Activated naive CD8-positive, alpha-beta T cell treated with anti-CD3 and anti-CD28 coated beads, Interleukin-2, amount 50 U/mL, for 24 hours (primary cell): ENCODE measurements around the gene TMEM167A.

Experiments
- ATAC-seq: fragments of 150-1000 bp; cut with Tn5 transposase; one replicate; pipeline ENCODE4 v1.10.0; 2021
- DNase-seq: peaks from one replicate; pipeline ENCODE4 v3.0.0; 2021
- H3K27ac Mint-ChIP-seq: one replicate; pipeline ENCODE4 v1.8.0; 2021; ENCODE audit warnings: mild to moderate bottlenecking, mixed read lengths
- H3K27me3 Mint-ChIP-seq: one replicate; pipeline ENCODE4 v1.8.0; 2021; ENCODE audit warnings: mixed read lengths
- H3K36me3 Mint-ChIP-seq: one replicate; pipeline ENCODE4 v1.8.0; 2021; ENCODE audit warnings: low read depth, mixed read lengths
- H3K4me1 Mint-ChIP-seq: one replicate; pipeline ENCODE4 v1.8.0; 2021; ENCODE audit warnings: mixed read lengths
- H3K4me3 Mint-ChIP-seq: one replicate; pipeline ENCODE4 v1.8.0; 2021; ENCODE audit warnings: mild to moderate bottlenecking, moderate library complexity, mixed read lengths
- H3K9me3 Mint-ChIP-seq: one replicate; pipeline ENCODE4 v1.8.0; 2021; ENCODE audit warnings: mixed read lengths

TMEM167A gene

GRCh38 chr5:83097689-83098231 is 20.6 kb upstream of the TMEM167A start:
- Mint-ChIP-seq H3K9me3 (peaks cover 16% of the 10 kb centered on the region), H3K27me3 (no peaks in the 10 kb centered on the region)
- no peak for DNase-seq

GRCh38 chr5:83096660-83097339 is 19.6 kb upstream of the TMEM167A start:
- Mint-ChIP-seq H3K27ac (no peak overlapping the region), H3K4me1 (peaks cover 18% of the 10 kb centered on the region), H3K36me3 (peaks cover 28% of the 10 kb centered on the region), H3K9me3 (peaks cover 23% of the 10 kb centered on the region), H3K27me3 (no peaks in the 10 kb centered on the region), H3K4me3 (no peak overlapping the region)
- no peak for ATAC-seq
- no peak for DNase-seq

More at GRCh38 chr5:83097689-83098231, 20.6 kb upstream of the TMEM167A start:
- H3K36me3 Mint-ChIP-seq, result peaks cover 19% of the 10 kb centered on the region
- H3K27ac Mint-ChIP-seq, result no peak overlapping the region
- H3K4me3 Mint-ChIP-seq, result no peak overlapping the region
- no peak for ATAC-seq
- H3K4me1 Mint-ChIP-seq, result peaks cover 9% of the 10 kb centered on the region

GRCh38 chr5:83095957-83096539 is 18.9 kb upstream of the TMEM167A start:
- Mint-ChIP-seq H3K27me3 (no peaks in the 10 kb centered on the region), H3K4me1 (peaks cover 25% of the 10 kb centered on the region), H3K4me3 (no peak overlapping the region), H3K36me3 (peaks cover 28% of the 10 kb centered on the region), H3K9me3 (peaks cover 27% of the 10 kb centered on the region), H3K27ac (no peak overlapping the region)
- ATAC-seq (no peak), DNase-seq (no peak)

- Mint-ChIP-seq H3K4me1 (peaks cover 25% of the 10 kb centered on the region), H3K27me3 (no peaks in the 10 kb centered on the region), H3K36me3 (peaks cover 29% of the 10 kb centered on the region), H3K9me3 (peaks cover 30% of the 10 kb centered on the region), H3K27ac (no peak overlapping the region), H3K4me3 (no peak overlapping the region)
- ATAC-seq, result no peak
- no peak for DNase-seq
These were observed 18.2 kb upstream of the TMEM167A start for GRCh38 chr5:83095163-83095956.

GRCh38 chr5:83093692-83094091 is 16.5 kb upstream of the TMEM167A start:
- Mint-ChIP-seq H3K27me3 (no peaks in the 10 kb centered on the region), H3K27ac (no peak overlapping the region), H3K4me1 (peaks cover 25% of the 10 kb centered on the region), H3K9me3 (peaks cover 33% of the 10 kb centered on the region), H3K36me3 (peaks cover 34% of the 10 kb centered on the region), H3K4me3 (no peak overlapping the region)
- no peak for DNase-seq
- no peak for ATAC-seq

- Mint-ChIP-seq H3K36me3 (peaks cover 34% of the 10 kb centered on the region), H3K27ac (peak overlapping the region; percentile 36), H3K4me1 (peaks cover 23% of the 10 kb centered on the region), H3K27me3 (no peaks in the 10 kb centered on the region), H3K4me3 (no peak overlapping the region), H3K9me3 (peaks cover 33% of the 10 kb centered on the region)
- DNase-seq (no peak), ATAC-seq (no peak)
These were observed 15.4 kb upstream of the TMEM167A start for GRCh38 chr5:83092619-83093018.

GRCh38 chr5:83090169-83090568 is 13.0 kb upstream of the TMEM167A start:
- H3K4me1 Mint-ChIP-seq, result peaks cover 22% of the 10 kb centered on the region
- ATAC-seq (no peak), DNase-seq (no peak)
- peaks cover 33% of the 10 kb centered on the region for H3K9me3 Mint-ChIP-seq
- H3K4me3 Mint-ChIP-seq, result no peak overlapping the region
- H3K36me3 Mint-ChIP-seq, result peaks cover 30% of the 10 kb centered on the region
- H3K27ac Mint-ChIP-seq, result no peak overlapping the region
- peaks cover 2% of the 10 kb centered on the region for H3K27me3 Mint-ChIP-seq

GRCh38 chr5:83085106-83085505 is 7.9 kb upstream of the TMEM167A start:
- Mint-ChIP-seq H3K27me3 (peaks cover 2% of the 10 kb centered on the region), H3K9me3 (peaks cover under 1% of the 10 kb centered on the region), H3K36me3 (peaks cover 3% of the 10 kb centered on the region), H3K4me3 (no peak overlapping the region), H3K27ac (no peak overlapping the region), H3K4me1 (no peaks in the 10 kb centered on the region)
- DNase-seq (no peak), ATAC-seq (no peak)

GRCh38 chr5:83084336-83084735 is 7.1 kb upstream of the TMEM167A start:
- DNase-seq, result no peak
- H3K4me3 Mint-ChIP-seq, result no peak overlapping the region
- H3K4me1 Mint-ChIP-seq, result no peaks in the 10 kb centered on the region
- peaks cover 2% of the 10 kb centered on the region for H3K27me3 Mint-ChIP-seq
- no peaks in the 10 kb centered on the region for H3K9me3 Mint-ChIP-seq
- no peak for ATAC-seq
- H3K36me3 Mint-ChIP-seq, result no peaks in the 10 kb centered on the region
- H3K27ac Mint-ChIP-seq, result no peak overlapping the region

- no peaks in the 10 kb centered on the region for H3K36me3 Mint-ChIP-seq
- H3K27me3 Mint-ChIP-seq, result peaks cover 2% of the 10 kb centered on the region
- ATAC-seq (no peak), DNase-seq (no peak)
- no peak overlapping the region for H3K4me3 Mint-ChIP-seq
- peaks cover 11% of the 10 kb centered on the region for H3K4me1 Mint-ChIP-seq
- H3K9me3 Mint-ChIP-seq, result no peaks in the 10 kb centered on the region
- H3K27ac Mint-ChIP-seq, result no peak overlapping the region
These were observed 5.6 kb upstream of the TMEM167A start for GRCh38 chr5:83082750-83083149.

GRCh38 chr5:83077662-83078261 is 568 bp upstream of the TMEM167A start:
- Mint-ChIP-seq H3K4me3 (peak overlapping the region; percentile 99), H3K4me1 (peaks cover 50% of the 10 kb centered on the region), H3K9me3 (no peaks in the 10 kb centered on the region), H3K27ac (peak overlapping the region; percentile 99), H3K36me3 (peaks cover 27% of the 10 kb centered on the region), H3K27me3 (no peaks in the 10 kb centered on the region)
- ATAC-seq (no peak), DNase-seq (peak; percentile 19)

- no peak for ATAC-seq
- Mint-ChIP-seq H3K4me1 (peaks cover 84% of the 10 kb centered on the region), H3K36me3 (peaks cover 39% of the 10 kb centered on the region), H3K27ac (no peak overlapping the region), H3K9me3 (no peaks in the 10 kb centered on the region), H3K4me3 (no peak overlapping the region), H3K27me3 (no peaks in the 10 kb centered on the region)
- no peak for DNase-seq
These were observed 4.2 kb downstream of the TMEM167A start for GRCh38 chr5:83072966-83073365.

- H3K27me3 Mint-ChIP-seq, result no peaks in the 10 kb centered on the region
- peaks cover 33% of the 10 kb centered on the region for H3K36me3 Mint-ChIP-seq
- peaks cover 84% of the 10 kb centered on the region for H3K4me1 Mint-ChIP-seq
- peak overlapping the region; percentile 35 for H3K4me3 Mint-ChIP-seq
- H3K9me3 Mint-ChIP-seq, result no peaks in the 10 kb centered on the region
- DNase-seq (no peak), ATAC-seq (no peak)
- H3K27ac Mint-ChIP-seq, result peak overlapping the region; percentile 82
These were observed 5.7 kb downstream of the TMEM167A start for GRCh38 chr5:83071286-83072051.
